GM23338 (cell line): Measurements from ENCODE around the gene OR2AT4. TPM values are rescaled to one million over a fixed set of nuclear protein-coding genes. Genes with fewer than 3 reads are reported as not detected.

Source experiments
- ATAC-seq: fragments of 200-7000 bp; cut with Tn5 transposase; 3 replicates; pipeline ENCODE4 v1.9.1; 2020
- DNase-seq: peaks from one replicate; pipeline ENCODE4 v3.0.0-alpha.2; 2015; ENCODE audit warnings: low spot score
- H2AFZ ChIP-seq: fragments of 200-600 bp; sonication (generic); 2 replicates; pipeline ENCODE4 v1.8.0; 2016; ENCODE audit warnings: antibody characterized with exemption, mild to moderate bottlenecking, moderate library complexity
- H3F3A ChIP-seq: fragments of 200-600 bp; sonication (generic); replicated peaks from 2 replicates; pipeline ENCODE4 v1.8.0; 2017; ENCODE audit warnings: antibody characterized with exemption, mixed run types, low read depth
- H3K27ac ChIP-seq: fragments of 200-600 bp; sonication (generic); 2 replicates; pipeline ENCODE4 v1.6.1; 2016; ENCODE audit warnings: low read depth
- H3K27me3 ChIP-seq: fragments of 200-600 bp; sonication (generic); 2 replicates; pipeline ENCODE4 v1.8.0; 2016; ENCODE audit warnings: mild to moderate bottlenecking, mixed run types, moderate library complexity; ENCODE audit not compliant: insufficient read depth
- H3K36me3 ChIP-seq: fragments of 200-600 bp; sonication (generic); 2 replicates; pipeline ENCODE4 v1.8.0; 2016; ENCODE audit warnings: mild to moderate bottlenecking; ENCODE audit not compliant: insufficient read depth
- H3K4me1 ChIP-seq: fragments of 200-600 bp; sonication (generic); 2 replicates; pipeline ENCODE4 v1.8.0; 2016; ENCODE audit warnings: mild to moderate bottlenecking, moderate library complexity; ENCODE audit not compliant: insufficient read depth
- H3K4me2 ChIP-seq: fragments of 200-600 bp; sonication (generic); 2 replicates; pipeline ENCODE4 v1.7.1; 2017; ENCODE audit warnings: mixed run types
- H3K4me3 ChIP-seq: fragments of 200-600 bp; sonication (generic); 2 replicates; pipeline ENCODE4 v1.6.1; 2016; ENCODE audit warnings: mixed run types
- H3K79me2 ChIP-seq: fragments of 200-600 bp; sonication (generic); replicated peaks from 2 replicates; pipeline ENCODE4 v1.8.0; 2017; ENCODE audit warnings: mild to moderate bottlenecking; ENCODE audit not compliant: insufficient read depth
- H3K9me2 ChIP-seq: fragments of 200-600 bp; sonication (generic); 2 replicates; pipeline ENCODE4 v1.8.0; 2017; ENCODE audit not compliant: insufficient read depth
- H4K20me1 ChIP-seq: fragments of 200-600 bp; sonication (generic); replicated peaks from 2 replicates; pipeline ENCODE4 v1.8.0; 2017; ENCODE audit warnings: mild to moderate bottlenecking; ENCODE audit not compliant: insufficient read depth
- H3K27ac Mint-ChIP-seq: 2 replicates; pipeline ENCODE4 v1.8.0; 2020; ENCODE audit warnings: inconsistent platforms, mild to moderate bottlenecking, moderate library complexity, mixed read lengths
- H3K27me3 Mint-ChIP-seq: 3 replicates; pipeline ENCODE4 v1.8.0; 2022; ENCODE audit warnings: low read depth, mild to moderate bottlenecking, moderate library complexity, mixed read lengths, inconsistent platforms; ENCODE audit not compliant: insufficient read depth, poor library complexity
- H3K36me3 Mint-ChIP-seq: 3 replicates; pipeline ENCODE4 v1.8.0; 2021; ENCODE audit warnings: low read depth, mild to moderate bottlenecking, inconsistent platforms, moderate library complexity, mixed read lengths
- H3K4me1 Mint-ChIP-seq: 3 replicates; pipeline ENCODE4 v1.8.0; 2020; ENCODE audit warnings: mild to moderate bottlenecking, inconsistent platforms, mixed read lengths
- H3K4me3 Mint-ChIP-seq: 3 replicates; pipeline ENCODE4 v1.8.0; 2021; ENCODE audit warnings: moderate library complexity, mild to moderate bottlenecking, inconsistent platforms, mixed read lengths
- H3K9me3 Mint-ChIP-seq: 3 replicates; pipeline ENCODE4 v1.8.0; 2020; ENCODE audit warnings: moderate library complexity, mild to moderate bottlenecking, inconsistent platforms, mixed read lengths
- CREB1 ChIP-seq: fragments of 250-450 bp; sonication (Bioruptor Pico); IDR thresholded peaks from 2 replicates; pipeline ENCODE4 v1.5.0; 2020; ENCODE audit warnings: low read depth, mild to moderate bottlenecking, moderate library complexity
- ETS1 ChIP-seq: IDR thresholded peaks from 2 replicates; pipeline ENCODE4 v1.6.1; 2016; ENCODE audit warnings: antibody characterized with exemption
- EZH2 ChIP-seq: fragments of 200-600 bp; sonication (generic); IDR thresholded peaks from one replicate; pipeline ENCODE4 v1.8.0; 2017; ENCODE audit warnings: antibody characterized with exemption, mild to moderate bottlenecking, low read depth; ENCODE audit not compliant: unreplicated experiment
- EZH2phosphoT487 ChIP-seq: fragments of 200-600 bp; sonication (generic); IDR thresholded peaks from one replicate; pipeline ENCODE4 v1.8.1; 2018; ENCODE audit warnings: antibody characterized with exemption; ENCODE audit not compliant: unreplicated experiment
- JUNB ChIP-seq: IDR thresholded peaks from one replicate; pipeline ENCODE4 v1.6.1; 2016; ENCODE audit warnings: antibody characterized with exemption; ENCODE audit not compliant: unreplicated experiment
- POLR2AphosphoS5 ChIP-seq: IDR thresholded peaks from 2 replicates; pipeline ENCODE4 v1.6.1; 2016; ENCODE audit warnings: antibody characterized with exemption, low read depth
- REST ChIP-seq: IDR thresholded peaks from one replicate; pipeline ENCODE4 v1.6.1; 2018; ENCODE audit warnings: antibody characterized with exemption; ENCODE audit not compliant: unreplicated experiment
- STAT1 ChIP-seq: IDR thresholded peaks from one replicate; pipeline ENCODE4 v1.6.1; 2016; ENCODE audit warnings: antibody characterized with exemption; ENCODE audit not compliant: unreplicated experiment
- ZNF114 ChIP-seq: fragments of 250-450 bp; sonication (Bioruptor Pico); IDR thresholded peaks from 2 replicates; pipeline ENCODE4 v1.5.0; 2020; ENCODE audit warnings: mild to moderate bottlenecking, moderate library complexity
- polyA plus RNA-seq: library from polyadenylated mRNA; unstranded; fragments of >200 nt; fragmentation: Nextera tagmentation; extraction: Ambion mirVana; gene quantifications from 2 replicates; pipeline ENCODE4 v1.2.1, GENCODE V29; 2016
- total RNA-seq: library from RNA; depleted of rRNA; stranded (reverse); fragments of >200 nt; shearing (Covaris generic); gene quantifications from 2 replicates; pipeline ENCODE4 v1.2.3, GENCODE V29; 2014
- TF ChIP-seq, protein P1 (sequence below), 2 experiments: fragments of 200-600 bp in 1 of 2; sonication (generic) in 1 of 2; conservative IDR thresholded peaks; 2 replicates each; pipeline versions ENCODE4 v1.5.1 to v1.6.1; 2016 to 2017; ENCODE audit warnings: antibody characterized with exemption in 2 of 2, low read depth in 2 of 2, mild to moderate bottlenecking in 2 of 2, moderate library complexity in 1 of 2

The OR2AT4 gene
- total and polyA plus RNA-seq, 2 experiments from 2014 or later: not detected

DNA sequence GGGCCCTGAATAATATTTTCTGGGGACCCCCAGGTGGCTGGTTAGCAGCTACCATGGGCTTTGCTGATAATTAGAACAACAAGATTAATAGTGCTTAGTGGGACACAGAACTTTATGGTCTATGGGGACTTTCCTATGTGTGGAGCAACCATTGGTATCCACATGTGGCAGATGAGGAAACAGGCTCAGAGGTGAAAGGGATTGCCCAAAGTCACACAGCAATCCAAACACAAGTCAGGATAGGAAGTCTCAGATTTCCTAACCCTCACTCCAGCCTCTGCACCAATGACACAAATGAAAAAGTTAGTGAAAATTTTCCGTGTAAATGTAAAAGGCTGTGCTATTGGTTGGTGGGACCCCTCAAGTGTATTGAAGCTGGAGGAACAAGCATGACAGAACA lies 39.0 kb upstream of the OR2AT4 start (continued):
- TF ChIP-seq REST: no peak

GRCh38 chr11:75135021-75135650 lies 38.5 kb upstream of the OR2AT4 start:
- peaks cover 5% of the 10 kb centered on the region for H3K27me3 Mint-ChIP-seq
- no peaks in the 10 kb centered on the region; the same call in 2 of the 3 replicates for H3K4me1 Mint-ChIP-seq
- H3K27ac Mint-ChIP-seq: no peak overlapping the region
- TF ChIP-seq EZH2 (no peak), STAT1 (no peak), CREB1 (CRISPR knock-in tag) (no peak), JUNB (no peak), ETS1 (no peak), EZH2phosphoT487 (no peak), ZNF114 (CRISPR knock-in tag) (no peak), POLR2AphosphoS5 (no peak)
- TF ChIP-seq, protein P1, sequence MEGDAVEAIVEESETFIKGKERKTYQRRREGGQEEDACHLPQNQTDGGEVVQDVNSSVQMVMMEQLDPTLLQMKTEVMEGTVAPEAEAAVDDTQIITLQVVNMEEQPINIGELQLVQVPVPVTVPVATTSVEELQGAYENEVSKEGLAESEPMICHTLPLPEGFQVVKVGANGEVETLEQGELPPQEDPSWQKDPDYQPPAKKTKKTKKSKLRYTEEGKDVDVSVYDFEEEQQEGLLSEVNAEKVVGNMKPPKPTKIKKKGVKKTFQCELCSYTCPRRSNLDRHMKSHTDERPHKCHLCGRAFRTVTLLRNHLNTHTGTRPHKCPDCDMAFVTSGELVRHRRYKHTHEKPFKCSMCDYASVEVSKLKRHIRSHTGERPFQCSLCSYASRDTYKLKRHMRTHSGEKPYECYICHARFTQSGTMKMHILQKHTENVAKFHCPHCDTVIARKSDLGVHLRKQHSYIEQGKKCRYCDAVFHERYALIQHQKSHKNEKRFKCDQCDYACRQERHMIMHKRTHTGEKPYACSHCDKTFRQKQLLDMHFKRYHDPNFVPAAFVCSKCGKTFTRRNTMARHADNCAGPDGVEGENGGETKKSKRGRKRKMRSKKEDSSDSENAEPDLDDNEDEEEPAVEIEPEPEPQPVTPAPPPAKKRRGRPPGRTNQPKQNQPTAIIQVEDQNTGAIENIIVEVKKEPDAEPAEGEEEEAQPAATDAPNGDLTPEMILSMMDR (conservative IDR thresholded peaks at IDR 0.05; ENCODE audit: low read depth in 2 of 2): no peak
- no peak for ATAC-seq
- H3K9me3 Mint-ChIP-seq: peaks cover 7% of the 10 kb centered on the region; the same call in 2 of the 3 replicates
- Histone ChIP-seq H3K36me3 (no peaks in the 10 kb centered on the region), H3K4me3 (no peak overlapping the region), H3K79me2 (no peaks in the 10 kb centered on the region), H3K4me1 (no peaks in the 10 kb centered on the region), H2AFZ (no peak overlapping the region), H3K9me2 (no peaks in the 10 kb centered on the region), H3K27me3 (no peaks in the 10 kb centered on the region), H4K20me1 (no peaks in the 10 kb centered on the region), H3K27ac (no peak overlapping the region), H3F3A (no peaks in the 10 kb centered on the region), H3K4me2 (no peak overlapping the region)
- H3K36me3 Mint-ChIP-seq: peaks cover 2% of the 10 kb centered on the region; the same call in 1 of the 3 replicates
- DNase-seq: no peak
- no peak overlapping the region for H3K4me3 Mint-ChIP-seq
